WTC11 (cell line): ENCODE data around the gene CTRL. TPM values are rescaled to one million over a fixed set of nuclear protein-coding genes. Genes with fewer than 3 reads are reported as not detected.

ENCODE experiments used
- ATAC-seq: fragments of 200-7000 bp; cut with Tn5 transposase; 2 replicates; pipeline ENCODE4 v1.10.0; 2021; ENCODE audit warnings: mild to moderate bottlenecking, moderate library complexity
- CTCF ChIA-PET: fragments of 300-600 bp; sonication (Branson Sonifier 250); formaldehyde crosslinking; loops from one replicate; lab custom pipeline; 2021; ENCODE audit warnings: antibody characterized with exemption; lab: Charles Lee
- POLR2A ChIA-PET: fragments of 350-600 bp; sonication (Branson Sonifier 250); formaldehyde crosslinking; loops from one replicate; lab custom pipeline; 2021; ENCODE audit warnings: antibody characterized with exemption; lab: Charles Lee
- DNase-seq: peaks from one replicate; pipeline ENCODE4 v3.0.0; 2021; ENCODE audit warnings: low spot score
- H3K27ac Mint-ChIP-seq: 2 replicates; pipeline ENCODE4 v1.8.0; 2021; ENCODE audit warnings: mixed read lengths
- H3K27me3 Mint-ChIP-seq: 2 replicates; pipeline ENCODE4 v1.8.0; 2021; ENCODE audit warnings: low read depth, mild to moderate bottlenecking, moderate library complexity, mixed read lengths
- H3K36me3 Mint-ChIP-seq: 2 replicates; pipeline ENCODE4 v1.8.0; 2021; ENCODE audit warnings: mixed read lengths
- H3K4me1 Mint-ChIP-seq: 2 replicates; pipeline ENCODE4 v1.8.0; 2022; ENCODE audit warnings: mixed read lengths
- H3K4me3 Mint-ChIP-seq: 2 replicates; pipeline ENCODE4 v1.8.0; 2021; ENCODE audit warnings: mild to moderate bottlenecking, moderate library complexity, mixed read lengths
- H3K9me3 Mint-ChIP-seq: 2 replicates; pipeline ENCODE4 v1.8.0; 2021; ENCODE audit warnings: mixed read lengths
- ATF2 ChIP-seq: sonication (generic); formaldehyde crosslinking; IDR thresholded peaks from 2 replicates; pipeline ENCODE4 v1.8.1; 2022; ENCODE audit warnings: low read depth, missing genetic modification reagents, borderline replicate concordance
- CTCF ChIP-seq: fragments of 200-600 bp; IDR thresholded peaks from 2 replicates; pipeline ENCODE4 v1.8.0; 2022; ENCODE audit warnings: antibody characterized with exemption
- E2F1 ChIP-seq: sonication (generic); formaldehyde crosslinking; IDR thresholded peaks from 2 replicates; pipeline ENCODE4 v1.8.0; 2022; ENCODE audit warnings: mild to moderate bottlenecking, missing genetic modification reagents
- ETV6 ChIP-seq: sonication (generic); formaldehyde crosslinking; IDR thresholded peaks from 2 replicates; pipeline ENCODE4 v1.8.1; 2022; ENCODE audit warnings: mild to moderate bottlenecking, missing genetic modification reagents
- FOXJ3 ChIP-seq: sonication (generic); formaldehyde crosslinking; IDR thresholded peaks from 2 replicates; pipeline ENCODE4 v1.9.0; 2021; ENCODE audit warnings: missing genetic modification reagents, mild to moderate bottlenecking, borderline replicate concordance
- FOXK1 ChIP-seq: sonication (generic); formaldehyde crosslinking; IDR thresholded peaks from 2 replicates; pipeline ENCODE4 v1.8.0; 2022; ENCODE audit warnings: mild to moderate bottlenecking, moderate library complexity, missing genetic modification reagents
- FOXP4 ChIP-seq: sonication (generic); formaldehyde crosslinking; IDR thresholded peaks from 2 replicates; pipeline ENCODE4 v1.8.0; 2022; ENCODE audit warnings: mild to moderate bottlenecking, missing genetic modification reagents
- GRHL2 ChIP-seq: fragments of 250-450 bp; sonication (Bioruptor Pico); IDR thresholded peaks from 2 replicates; pipeline ENCODE4 v1.8.0; 2022; ENCODE audit warnings: mild to moderate bottlenecking, moderate library complexity; ENCODE audit not compliant: insufficient replicate concordance, severe bottlenecking
- KAT7 ChIP-seq: sonication (generic); formaldehyde crosslinking; IDR thresholded peaks from 2 replicates; pipeline ENCODE4 v1.8.1; 2023; ENCODE audit warnings: missing genetic modification reagents, mild to moderate bottlenecking, borderline replicate concordance
- MAX ChIP-seq: sonication (generic); formaldehyde crosslinking; IDR thresholded peaks from 2 replicates; pipeline ENCODE4 v1.8.0; 2022; ENCODE audit warnings: mild to moderate bottlenecking, missing genetic modification reagents
- MXD4 ChIP-seq: fragments of 250-450 bp; sonication (Bioruptor Pico); IDR thresholded peaks from 2 replicates; pipeline ENCODE4 v1.8.0; 2021; ENCODE audit warnings: mild to moderate bottlenecking, moderate library complexity, borderline replicate concordance
- MYBL2 ChIP-seq: sonication (generic); formaldehyde crosslinking; IDR thresholded peaks from 2 replicates; pipeline ENCODE4 v1.8.1; 2023; ENCODE audit warnings: mild to moderate bottlenecking, moderate library complexity, missing genetic modification reagents
- NFATC4 ChIP-seq: fragments of 250-450 bp; sonication (Bioruptor Pico); IDR thresholded peaks from 2 replicates; pipeline ENCODE4 v1.9.0; 2021; ENCODE audit warnings: mild to moderate bottlenecking
- NR3C1 ChIP-seq: sonication (generic); formaldehyde crosslinking; conservative IDR thresholded peaks from 2 replicates; pipeline ENCODE4 v1.8.1; 2023; ENCODE audit warnings: low read depth, mild to moderate bottlenecking, missing genetic modification reagents
- RELA ChIP-seq: sonication (generic); formaldehyde crosslinking; IDR thresholded peaks from 2 replicates; pipeline ENCODE4 v1.8.1; 2022; ENCODE audit warnings: missing genetic modification reagents, mild to moderate bottlenecking, borderline replicate concordance
- SMAD4 ChIP-seq: sonication (generic); formaldehyde crosslinking; IDR thresholded peaks from 2 replicates; pipeline ENCODE4 v1.8.0; 2022; ENCODE audit warnings: mild to moderate bottlenecking, missing genetic modification reagents
- SOX15 ChIP-seq: fragments of 250-450 bp; sonication (Bioruptor Pico); IDR thresholded peaks from 2 replicates; pipeline ENCODE4 v1.9.0; 2021; ENCODE audit warnings: mild to moderate bottlenecking
- TCF7 ChIP-seq: sonication (generic); formaldehyde crosslinking; IDR thresholded peaks from 2 replicates; pipeline ENCODE4 v1.8.0; 2022; ENCODE audit warnings: mild to moderate bottlenecking, low read depth, missing genetic modification reagents, moderate library complexity
- ZNF138 ChIP-seq: sonication (generic); formaldehyde crosslinking; conservative IDR thresholded peaks from 2 replicates; pipeline ENCODE4 v1.8.1; 2022; ENCODE audit warnings: mild to moderate bottlenecking, moderate library complexity, missing genetic modification reagents
- ZNF232 ChIP-seq: sonication (generic); formaldehyde crosslinking; IDR thresholded peaks from 2 replicates; pipeline ENCODE4 v1.8.0; 2022; ENCODE audit warnings: mild to moderate bottlenecking, missing genetic modification reagents
- ZNF263 ChIP-seq: sonication (generic); formaldehyde crosslinking; IDR thresholded peaks from 2 replicates; pipeline ENCODE4 v1.8.1; 2022; ENCODE audit warnings: low read depth, mild to moderate bottlenecking, moderate library complexity, missing genetic modification reagents
- ZNF281 ChIP-seq: sonication (generic); formaldehyde crosslinking; IDR thresholded peaks from 2 replicates; pipeline ENCODE4 v1.8.0; 2023; ENCODE audit warnings: mild to moderate bottlenecking, missing genetic modification reagents
- total RNA-seq: library from RNA; stranded (reverse); gene quantifications from 3 replicates; pipeline ENCODE4 v1.2.3, GENCODE V29; 2021

The CTRL gene
- total RNA-seq, 1 experiment from 2014 or later = 2.8 TPM

- TF ChIP-seq FOXP4 (CRISPR knock-in tag) = 0 out of 2 replicates have a peak, but pooled peaks have one; percentile 9
- no peak for TF ChIP-seq CTCF
- peak; percentile 90; the same call in 1 of the 2 replicates for TF ChIP-seq KAT7 (CRISPR knock-in tag)
Observed at GRCh38 chr16:67936124-67936879, 4.6 kb upstream of the CTRL start, which contains the start of gene PSMB10 (continued).

GRCh38 chr16:67935402-67936123, 3.9 kb upstream of the CTRL start:
- POLR2A ChIA-PET = interaction anchor here (0.5 to 4.7 kb wide), 10 partner anchors 10 to 282 kb away, joined by 3 to 30 read pairs (median 4); partner anchors contain the start of genes ACD, NFATC3, NRN1L and PSKH1
- no peak for TF ChIP-seq NR3C1 (CRISPR knock-in tag)
- TF ChIP-seq ZNF281 (CRISPR knock-in tag) = peak; percentile 79; the same call in 1 of the 2 replicates
- no peak for TF ChIP-seq SMAD4 (CRISPR knock-in tag)
- no peak for TF ChIP-seq E2F1 (CRISPR knock-in tag)
- TF ChIP-seq FOXJ3 (CRISPR knock-in tag) = no peak
- peak; percentile 97 for TF ChIP-seq MAX (CRISPR knock-in tag)
- TF ChIP-seq ZNF232 (CRISPR knock-in tag) = peak; percentile 29; the same call in 1 of the 2 replicates
- TF ChIP-seq ZNF138 = peak; percentile 92
- TF ChIP-seq ETV6 (CRISPR knock-in tag) = peak; percentile 56; the same call in 1 of the 2 replicates
- TF ChIP-seq GRHL2 (CRISPR knock-in tag) = no peak
- no peak for TF ChIP-seq ATF2 (CRISPR knock-in tag)
- no peak for TF ChIP-seq MXD4
- TF ChIP-seq TCF7 (CRISPR knock-in tag) = no peak; the same call in 1 of the 2 replicates
- no peak for TF ChIP-seq ZNF263 (CRISPR knock-in tag)
- TF ChIP-seq SOX15 (CRISPR knock-in tag) = no peak
- peak; percentile 76 for TF ChIP-seq FOXK1 (CRISPR knock-in tag)
- TF ChIP-seq NFATC4 (CRISPR knock-in tag) = 0 out of 2 replicates have a peak, but pooled peaks have one; percentile 43
- peak; percentile 58; the same call in 1 of the 2 replicates for TF ChIP-seq RELA (CRISPR knock-in tag)
- peak; percentile 85; the same call in 1 of the 2 replicates for TF ChIP-seq MYBL2 (CRISPR knock-in tag)

More at GRCh38 chr16:67935402-67936123, 3.9 kb upstream of the CTRL start:
- Mint-ChIP-seq H3K9me3 (no peaks in the 10 kb centered on the region), H3K4me3 (peak overlapping the region; percentile 100), H3K4me1 (peaks cover 23% of the 10 kb centered on the region), H3K27ac (peak overlapping the region; percentile 100), H3K36me3 (peaks cover 6% of the 10 kb centered on the region), H3K27me3 (no peaks in the 10 kb centered on the region)
- ATAC-seq = peak; percentile 92
- peak; percentile 98 for DNase-seq
- CTCF ChIA-PET = interaction anchor here (0.6 to 4.0 kb wide), 21 partner anchors 8 to 918 kb away, joined by 3 to 52 read pairs (median 6); partner anchors contain the start of genes C16orf86, ENKD1, LCAT and NRN1L
